Thyroid gland (tissue), 4 donors: ENCODE data around the gene RELB.

Experiments used
- POLR2A ChIP-seq, 2 donors: fragments of 450-650 bp; IDR thresholded peaks; one replicate each; pipeline ENCODE4 v1.6.1; 2017; ENCODE audit warnings: antibody characterized with exemption in 2 of 2, mild to moderate bottlenecking in 2 of 2, moderate library complexity in 1 of 2
- TF ChIP-seq, protein P1 (sequence below), 6 experiments: fragments of 200-600 bp in 3 of 6; fragments of 450-650 bp in 3 of 6; sonication (generic) in 3 of 6; IDR thresholded peaks; one replicate each; pipeline ENCODE4 v1.5.1; 2016 to 2019; ENCODE audit warnings: antibody characterized with exemption in 6 of 6, mild to moderate bottlenecking in 2 of 6, inconsistent platforms in 1 of 6, moderate library complexity in 1 of 6

DNA sequence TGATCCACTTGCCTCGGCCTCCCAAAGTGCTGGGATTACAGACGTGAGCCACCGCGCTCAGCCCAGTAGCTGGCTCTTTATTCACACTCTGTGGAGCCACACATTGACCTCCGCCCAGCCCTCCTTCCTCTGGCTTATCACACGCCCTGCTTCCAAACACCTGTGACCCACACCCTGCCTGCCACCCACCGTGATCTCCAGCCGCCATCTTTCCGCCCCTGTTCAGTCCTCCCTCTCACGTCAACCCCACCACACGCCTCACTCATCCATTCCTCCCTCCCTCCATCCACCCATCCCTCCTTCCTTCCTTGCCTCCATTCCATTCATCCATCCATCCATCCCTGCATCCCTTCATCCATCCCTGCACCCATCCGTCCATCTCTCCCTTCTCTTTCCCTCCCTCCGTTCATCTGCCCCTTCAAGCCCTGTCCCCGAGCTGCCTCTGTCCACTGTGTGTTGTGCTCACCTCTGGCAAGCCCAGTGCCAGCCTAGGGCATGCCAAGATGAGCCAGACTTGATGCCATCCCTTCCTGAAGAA, 57.4 kb downstream of the RELB start:
- TF ChIP-seq, protein P1, sequence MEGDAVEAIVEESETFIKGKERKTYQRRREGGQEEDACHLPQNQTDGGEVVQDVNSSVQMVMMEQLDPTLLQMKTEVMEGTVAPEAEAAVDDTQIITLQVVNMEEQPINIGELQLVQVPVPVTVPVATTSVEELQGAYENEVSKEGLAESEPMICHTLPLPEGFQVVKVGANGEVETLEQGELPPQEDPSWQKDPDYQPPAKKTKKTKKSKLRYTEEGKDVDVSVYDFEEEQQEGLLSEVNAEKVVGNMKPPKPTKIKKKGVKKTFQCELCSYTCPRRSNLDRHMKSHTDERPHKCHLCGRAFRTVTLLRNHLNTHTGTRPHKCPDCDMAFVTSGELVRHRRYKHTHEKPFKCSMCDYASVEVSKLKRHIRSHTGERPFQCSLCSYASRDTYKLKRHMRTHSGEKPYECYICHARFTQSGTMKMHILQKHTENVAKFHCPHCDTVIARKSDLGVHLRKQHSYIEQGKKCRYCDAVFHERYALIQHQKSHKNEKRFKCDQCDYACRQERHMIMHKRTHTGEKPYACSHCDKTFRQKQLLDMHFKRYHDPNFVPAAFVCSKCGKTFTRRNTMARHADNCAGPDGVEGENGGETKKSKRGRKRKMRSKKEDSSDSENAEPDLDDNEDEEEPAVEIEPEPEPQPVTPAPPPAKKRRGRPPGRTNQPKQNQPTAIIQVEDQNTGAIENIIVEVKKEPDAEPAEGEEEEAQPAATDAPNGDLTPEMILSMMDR (IDR thresholded peaks at IDR 0.05), result no peak
- no peak for TF ChIP-seq POLR2A (IDR thresholded peaks at IDR 0.05)
